ENCODE results near the gene GMCL1.
A peak's percentile ranks its signal among the peaks of the same experiment; 100 is the strongest.
"Not testable (repeated sequence)": the region's sequence is repeated elsewhere in the genome, so short reads cannot be mapped to it uniquely, and the experiment has no call there.

The GMCL1 gene, protein sequence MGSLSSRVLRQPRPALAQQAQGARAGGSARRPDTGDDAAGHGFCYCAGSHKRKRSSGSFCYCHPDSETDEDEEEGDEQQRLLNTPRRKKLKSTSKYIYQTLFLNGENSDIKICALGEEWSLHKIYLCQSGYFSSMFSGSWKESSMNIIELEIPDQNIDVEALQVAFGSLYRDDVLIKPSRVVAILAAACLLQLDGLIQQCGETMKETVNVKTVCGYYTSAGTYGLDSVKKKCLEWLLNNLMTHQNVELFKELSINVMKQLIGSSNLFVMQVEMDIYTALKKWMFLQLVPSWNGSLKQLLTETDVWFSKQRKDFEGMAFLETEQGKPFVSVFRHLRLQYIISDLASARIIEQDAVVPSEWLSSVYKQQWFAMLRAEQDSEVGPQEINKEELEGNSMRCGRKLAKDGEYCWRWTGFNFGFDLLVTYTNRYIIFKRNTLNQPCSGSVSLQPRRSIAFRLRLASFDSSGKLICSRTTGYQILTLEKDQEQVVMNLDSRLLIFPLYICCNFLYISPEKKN

DNA sequence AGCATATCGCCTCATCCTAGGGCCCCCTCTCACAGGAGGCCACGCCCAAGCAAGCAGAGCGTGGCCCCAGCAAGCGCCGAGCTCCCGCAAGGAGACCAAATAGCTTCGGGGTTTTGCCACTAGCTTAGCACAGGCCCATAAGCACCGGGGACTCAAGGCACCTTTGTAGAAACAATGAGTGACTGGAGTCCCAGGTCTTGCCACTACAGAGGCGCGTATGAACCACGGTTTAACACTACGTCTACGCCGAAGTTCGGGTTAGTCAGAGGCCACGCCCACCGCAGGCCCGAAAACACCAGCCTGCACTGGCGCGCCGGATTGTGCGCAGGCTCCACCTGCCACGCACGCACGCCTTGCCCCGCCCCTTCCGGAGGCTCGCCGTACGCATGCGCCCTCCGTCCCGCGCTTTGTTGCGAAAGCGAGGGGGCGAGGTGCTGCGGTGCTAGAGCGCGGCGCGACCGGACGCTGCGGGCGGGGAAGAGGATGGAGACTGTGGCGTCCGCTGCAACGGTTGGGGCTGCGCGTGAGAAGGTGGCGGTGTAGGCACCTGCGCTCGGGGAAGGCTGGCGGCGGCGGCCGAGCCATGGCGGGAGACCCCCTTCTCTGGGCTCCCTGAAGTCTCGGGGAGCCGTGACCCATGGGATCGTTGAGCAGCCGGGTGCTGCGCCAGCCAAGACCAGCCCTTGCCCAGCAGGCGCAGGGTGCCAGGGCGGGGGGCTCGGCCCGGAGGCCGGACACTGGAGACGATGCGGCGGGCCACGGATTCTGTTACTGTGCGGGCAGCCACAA, at the start of gene GMCL1:
GMCL1 (plus strand) TSS at position 405 of the 789 bp plus-strand sequence; CDS start at position 638, 233 bp downstream.
- peak; percentile 98 for DNase-seq

DNA sequence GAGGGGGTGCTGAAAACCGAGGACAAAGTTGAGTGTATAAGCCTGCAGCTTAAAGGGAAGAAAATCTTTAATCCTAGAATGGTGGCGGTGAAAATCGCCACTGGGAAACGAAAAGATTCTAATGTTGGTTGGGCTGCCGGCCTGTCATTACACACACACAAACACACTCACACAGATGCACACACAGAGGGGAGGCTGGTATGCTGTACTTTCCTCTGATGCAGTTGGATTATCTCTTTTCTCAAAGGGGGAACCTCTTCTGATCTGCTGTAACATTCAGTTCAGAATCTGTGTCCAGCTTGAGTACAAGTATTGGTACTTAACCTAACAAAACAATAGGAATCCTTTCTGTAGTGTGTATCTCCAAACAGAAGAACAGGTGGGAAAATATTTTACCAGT, 48.5 kb upstream of the GMCL1 start:
- DNase-seq, result no peak

DNA sequence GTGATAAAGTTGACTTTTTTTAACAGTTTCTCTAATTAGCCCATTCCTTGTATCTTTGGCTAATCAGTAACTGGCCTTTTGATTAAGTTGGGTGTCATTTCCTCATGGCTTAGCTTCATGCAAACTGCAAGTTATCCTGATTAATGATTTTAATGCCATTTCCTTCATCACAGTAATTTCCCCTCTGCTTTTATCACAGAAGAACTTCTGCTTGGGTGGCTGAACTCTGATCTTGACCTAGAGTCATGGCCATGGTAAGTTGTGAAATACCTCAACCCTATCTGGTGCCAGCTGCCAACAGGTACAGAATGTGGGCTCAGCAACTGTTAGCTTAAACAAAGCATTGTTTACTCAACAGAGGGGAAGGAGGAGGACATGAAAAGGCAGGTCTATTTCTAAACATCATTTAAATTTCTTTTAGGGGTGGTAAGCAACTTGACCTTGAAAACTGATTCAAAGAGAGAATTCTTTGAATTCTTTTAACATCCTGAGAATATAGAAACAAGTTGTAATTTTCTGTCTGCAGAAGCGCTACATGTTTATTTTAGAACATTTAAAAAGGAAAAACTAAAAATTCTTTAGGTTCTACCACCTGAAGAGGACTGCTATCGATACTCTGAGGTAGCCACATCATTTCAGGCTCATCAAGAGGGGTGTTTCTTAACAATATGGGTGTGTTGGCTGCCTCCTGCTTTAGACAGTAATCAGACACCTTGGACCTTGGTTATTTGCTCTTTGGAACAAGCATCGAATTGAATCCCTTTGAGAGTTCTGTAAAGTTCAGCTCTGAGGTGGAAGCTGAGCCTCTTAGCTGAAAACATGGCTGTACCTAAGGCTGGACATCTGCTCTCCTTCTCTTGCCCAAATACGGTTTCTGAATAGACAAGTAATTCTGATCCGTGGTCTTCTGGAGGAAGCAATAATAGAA, 47.9 kb upstream of the GMCL1 start:
- DNase-seq, result no peak

DNA sequence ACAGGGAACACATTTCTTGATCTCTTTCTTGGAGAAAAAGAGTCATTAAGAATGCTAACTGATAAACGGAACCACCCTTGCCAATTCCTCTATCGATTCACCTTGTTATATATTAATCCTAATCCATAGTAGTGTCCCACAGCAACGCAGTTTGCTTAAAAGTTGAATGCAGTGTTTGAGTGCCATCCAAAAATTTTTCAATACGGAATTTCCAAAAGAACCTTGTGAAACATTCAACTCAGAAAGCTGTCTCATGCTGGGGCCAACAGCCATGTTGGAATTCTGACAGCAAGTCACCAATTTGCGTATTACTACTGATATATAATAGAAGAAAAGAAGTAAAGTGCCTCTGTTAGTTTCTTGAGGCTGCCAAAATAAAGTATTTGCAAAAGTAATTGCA, 45.2 kb upstream of the GMCL1 start:
- no peak for DNase-seq

DNA sequence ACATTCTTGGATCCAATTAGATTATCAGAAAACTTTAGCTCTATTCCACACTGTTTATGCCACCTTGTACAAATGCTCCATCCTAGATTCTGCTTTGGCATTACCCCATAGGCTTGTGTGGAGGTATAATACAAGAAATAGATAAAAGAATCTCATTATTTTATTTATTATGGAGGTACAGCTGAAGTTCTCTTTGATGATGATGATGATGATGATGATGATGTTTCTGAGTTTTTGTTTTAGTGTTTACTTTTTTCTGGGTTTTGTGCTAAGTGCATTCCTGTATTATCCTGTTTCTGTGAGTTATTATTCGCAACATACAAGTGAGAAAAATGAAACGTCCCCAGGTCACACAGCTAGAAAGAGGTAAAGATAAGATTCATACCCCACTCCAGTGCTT, 44.1 kb upstream of the GMCL1 start:
- DNase-seq, result no peak

DNA sequence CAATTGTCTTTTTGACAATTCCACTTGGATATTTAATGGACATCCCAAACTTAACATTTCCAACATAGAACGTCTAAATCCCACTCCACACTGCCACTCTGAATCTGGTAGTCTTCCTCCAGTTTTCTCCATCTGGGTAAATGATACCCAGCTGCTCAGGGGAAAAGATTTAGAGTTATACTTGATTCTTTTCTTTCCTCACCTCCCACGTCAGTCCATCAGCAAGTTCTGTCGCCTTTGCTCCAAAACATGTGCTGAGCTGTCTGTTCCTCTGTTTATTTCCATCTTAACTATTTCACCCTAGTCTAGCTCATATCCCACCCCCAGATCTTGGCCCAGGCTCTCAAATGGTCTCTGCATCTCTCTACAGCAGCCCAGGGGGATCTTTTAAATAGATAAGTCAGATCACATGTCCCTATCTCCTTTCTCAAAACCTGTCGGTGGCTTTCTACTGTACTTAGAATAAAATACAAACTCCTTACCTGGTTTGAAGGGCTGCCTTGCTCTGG, 43.4 kb upstream of the GMCL1 start:
- no peak for DNase-seq

DNA sequence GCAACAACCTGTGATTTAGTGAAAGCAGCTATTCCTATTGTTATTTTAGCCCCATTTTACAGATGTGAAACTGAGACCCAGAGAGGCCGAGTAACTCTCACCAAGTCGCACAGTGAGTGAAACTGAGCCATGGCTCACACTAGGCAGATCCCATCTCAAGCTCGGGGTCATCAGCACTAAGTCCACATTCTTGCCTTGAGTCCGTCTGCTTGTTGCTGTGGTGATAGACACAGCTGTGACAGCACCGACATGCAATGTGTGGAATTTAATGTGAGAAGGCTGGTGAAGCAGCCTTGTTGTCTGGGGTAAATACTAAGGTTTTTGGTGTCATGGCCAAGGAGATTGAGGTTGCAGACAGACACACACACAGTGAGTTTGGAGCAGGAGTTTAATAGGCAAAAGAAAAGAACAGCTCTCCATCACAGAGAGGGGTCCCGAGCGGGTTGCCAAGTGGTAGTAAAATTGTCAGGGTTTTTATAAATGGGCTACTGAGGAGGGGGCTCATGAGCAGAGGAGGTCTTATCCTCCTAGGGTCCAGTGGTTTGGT, 40.2 kb upstream of the GMCL1 start:
- DNase-seq, result no peak

DNA sequence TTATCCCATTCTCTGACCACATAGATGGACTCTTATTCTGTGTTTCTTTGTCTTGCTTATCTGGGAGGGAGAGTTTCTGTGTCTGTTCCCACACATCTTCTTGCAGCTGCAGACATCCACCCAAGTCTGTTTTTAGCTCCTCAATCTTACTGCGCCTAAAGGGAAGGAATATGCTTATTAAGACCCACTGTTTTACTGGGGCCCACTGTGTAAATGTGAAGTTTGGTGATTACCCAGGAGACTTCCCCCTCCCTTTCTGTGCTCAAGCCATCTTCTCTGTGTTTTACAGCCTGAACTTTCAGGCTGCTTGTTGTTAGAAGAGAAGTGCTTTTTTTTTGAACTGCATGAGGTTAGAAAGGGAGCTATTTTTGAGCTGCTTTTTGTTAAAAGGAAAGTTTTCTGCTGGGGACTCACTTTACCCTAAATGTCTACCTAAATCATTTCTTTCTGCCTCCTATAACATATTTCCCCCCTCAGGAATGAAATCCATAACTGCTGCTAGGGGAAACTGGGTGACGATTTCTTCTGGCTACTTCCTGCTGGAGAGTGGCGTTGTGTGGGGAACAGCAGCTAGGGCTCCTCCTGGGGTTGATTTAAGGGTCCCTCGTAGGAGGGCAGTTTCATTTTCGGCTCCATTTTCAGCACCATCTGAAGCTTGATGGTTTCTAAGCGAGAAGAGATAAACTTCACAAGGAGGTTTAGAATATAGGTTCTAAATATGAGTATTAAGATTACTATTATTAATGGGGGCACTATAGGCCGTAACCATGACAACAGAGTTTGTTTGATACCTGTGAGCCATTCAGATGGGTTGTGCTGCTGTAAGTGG, 39.5 kb upstream of the GMCL1 start:
- DNase-seq, result no peak

DNA sequence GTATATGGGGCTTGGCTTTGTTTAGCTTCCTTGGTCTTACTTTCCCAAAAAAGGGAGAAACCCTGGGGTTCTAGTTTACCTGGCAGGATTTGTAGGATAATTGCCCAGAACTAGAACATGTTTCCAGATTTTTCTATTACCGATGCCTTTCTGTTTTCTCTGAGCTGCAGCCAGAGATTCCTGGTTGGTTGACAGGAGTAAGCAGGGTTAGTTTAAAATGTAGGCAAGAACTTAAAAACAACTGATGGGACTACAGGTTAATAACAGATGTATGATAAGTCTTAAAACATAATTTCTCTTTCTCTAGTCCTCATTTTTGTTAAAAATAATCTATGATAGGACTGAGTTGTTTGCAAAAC, 38.9 kb upstream of the GMCL1 start:
- no peak for DNase-seq

DNA sequence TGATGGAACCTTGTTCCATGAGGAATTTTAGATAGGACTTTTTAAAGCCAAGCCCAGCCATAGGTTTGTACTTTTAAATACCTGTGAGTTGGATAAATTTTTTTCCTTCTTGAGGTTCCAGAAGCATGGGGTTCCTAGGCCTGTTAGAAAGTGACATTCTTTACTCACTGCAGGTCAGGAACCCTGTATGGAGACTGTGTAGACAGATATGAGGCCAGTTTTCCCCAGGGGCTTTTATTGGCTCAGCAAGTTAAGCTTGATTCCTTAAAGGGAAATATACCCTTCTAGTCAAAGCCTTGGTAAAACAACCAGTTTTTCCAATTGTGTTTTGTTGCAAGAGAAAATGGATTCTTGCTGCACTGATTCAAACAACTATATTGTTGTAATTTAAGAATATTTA, 38.4 kb upstream of the GMCL1 start:
- no peak for DNase-seq

DNA sequence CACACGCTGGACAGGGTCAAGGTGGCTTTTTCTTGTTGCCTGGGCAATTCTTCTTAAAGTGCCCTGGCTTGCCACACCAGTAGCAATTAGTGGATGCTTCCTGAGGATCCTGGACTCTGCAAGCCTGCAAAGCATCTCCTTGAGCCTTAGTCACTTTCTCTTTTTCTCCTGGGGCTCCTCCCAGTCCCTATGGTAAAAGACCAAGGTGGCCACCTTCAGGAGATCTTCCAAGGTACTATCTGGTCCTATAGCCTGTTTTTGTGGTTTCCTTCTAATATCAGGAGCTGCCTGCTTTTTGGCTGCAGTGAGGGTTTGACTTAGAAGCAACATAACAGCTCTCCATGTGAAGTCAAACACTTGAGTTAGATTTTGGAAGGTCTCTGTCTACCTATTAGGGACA, 33.3 kb upstream of the GMCL1 start:
- no peak for DNase-seq

DNA sequence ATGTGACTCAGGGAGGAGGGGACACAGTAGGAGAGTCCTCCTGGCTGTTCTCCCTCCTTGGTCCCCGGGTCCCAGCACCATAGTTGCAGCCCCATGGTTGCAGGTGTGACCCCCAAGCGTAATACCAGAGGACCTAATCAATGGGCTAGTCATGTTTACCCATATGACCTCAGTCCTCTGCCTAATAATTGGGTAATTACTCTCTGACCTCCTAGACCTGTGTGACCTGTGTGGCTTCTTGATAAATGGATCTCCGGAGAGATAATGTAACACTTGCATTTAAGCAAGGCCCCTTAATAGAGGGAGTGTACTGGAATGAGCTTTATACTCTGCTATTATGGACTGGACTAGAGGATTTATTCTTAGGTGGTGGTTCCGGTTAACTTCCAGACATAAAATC, 32.2 kb upstream of the GMCL1 start:
- DNase-seq, result no peak

DNA sequence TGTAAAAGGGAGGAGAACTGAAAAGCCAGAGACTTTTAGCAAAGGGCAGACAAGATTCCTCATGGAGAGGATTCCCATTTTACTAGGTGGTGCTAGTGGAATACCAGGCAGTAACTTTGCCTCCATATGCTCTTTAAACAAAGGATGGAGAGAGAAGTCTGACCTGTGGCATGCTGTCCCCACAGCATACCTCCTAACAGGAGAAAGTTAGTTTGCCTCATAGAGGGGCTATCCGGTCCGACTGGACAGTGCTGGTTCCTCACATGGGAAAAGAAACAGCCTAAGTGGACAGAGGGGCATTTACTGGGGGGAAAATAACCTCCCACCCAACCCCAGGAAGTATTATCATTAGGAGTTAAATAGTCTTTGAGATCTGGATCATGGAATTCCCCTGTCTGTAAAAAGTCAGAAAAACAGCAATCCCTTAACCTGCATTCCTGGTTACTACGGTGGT, 31.6 kb upstream of the GMCL1 start:
- DNase-seq, result no peak

DNA sequence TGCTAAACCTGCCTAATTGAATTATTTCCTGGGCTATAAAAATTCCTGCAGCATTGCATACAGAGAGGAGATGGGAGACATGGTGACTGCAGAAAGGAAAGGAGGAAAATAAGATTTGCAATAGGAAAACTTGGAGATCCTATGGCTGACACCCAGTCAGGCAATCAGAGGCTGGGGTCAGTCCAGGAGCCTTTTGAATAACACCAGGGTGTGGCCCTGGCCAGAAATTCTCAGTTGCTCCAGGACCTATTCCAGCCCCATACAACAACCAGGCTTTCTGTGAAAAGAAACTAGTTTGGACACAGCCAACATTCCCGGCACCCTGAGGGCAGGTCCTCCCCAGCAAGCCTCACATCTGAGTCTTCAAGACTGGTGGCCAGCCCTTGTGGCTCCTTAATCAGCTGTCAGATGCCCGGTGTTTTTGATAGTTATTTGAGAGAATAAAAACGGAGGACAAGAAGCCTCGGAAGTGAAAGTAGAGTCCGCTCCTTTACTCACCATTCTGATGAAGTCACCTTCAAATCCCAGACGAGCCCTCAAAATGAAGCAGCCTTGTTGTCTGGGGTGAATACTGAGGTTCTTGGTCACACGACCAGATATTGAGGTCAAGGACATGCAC, 31.1 kb upstream of the GMCL1 start:
- DNase-seq, result no peak

DNA sequence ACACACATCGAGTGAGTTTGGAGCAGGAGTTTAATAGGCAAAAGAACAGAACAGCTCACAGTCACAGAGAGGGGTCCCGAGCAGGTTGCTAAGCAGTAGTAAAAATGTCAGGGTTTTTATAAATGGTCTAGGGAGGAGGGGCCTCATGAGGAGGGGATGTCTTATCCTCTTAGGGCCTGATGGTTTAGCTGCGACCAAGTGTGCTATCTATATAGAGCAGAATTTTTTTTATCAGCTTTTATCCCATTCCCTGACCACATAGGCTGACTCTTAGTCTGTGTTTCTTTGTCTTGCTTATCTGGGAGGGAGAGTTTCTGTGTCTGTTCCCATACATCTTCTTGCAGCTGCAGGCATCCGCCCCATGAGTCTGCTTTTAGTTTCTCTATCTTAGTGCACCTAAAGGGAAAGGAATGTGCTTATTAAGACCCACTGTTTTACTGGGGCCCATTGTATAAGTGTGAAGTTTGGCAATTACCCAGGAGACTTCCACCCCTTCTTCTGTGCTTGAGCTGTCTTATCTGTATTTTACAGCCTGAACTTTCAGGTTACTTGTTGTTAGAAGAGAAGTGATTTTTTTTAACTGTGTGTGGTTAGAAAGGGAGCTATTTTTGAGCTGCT, 30.4 kb upstream of the GMCL1 start:
- no peak for DNase-seq

DNA sequence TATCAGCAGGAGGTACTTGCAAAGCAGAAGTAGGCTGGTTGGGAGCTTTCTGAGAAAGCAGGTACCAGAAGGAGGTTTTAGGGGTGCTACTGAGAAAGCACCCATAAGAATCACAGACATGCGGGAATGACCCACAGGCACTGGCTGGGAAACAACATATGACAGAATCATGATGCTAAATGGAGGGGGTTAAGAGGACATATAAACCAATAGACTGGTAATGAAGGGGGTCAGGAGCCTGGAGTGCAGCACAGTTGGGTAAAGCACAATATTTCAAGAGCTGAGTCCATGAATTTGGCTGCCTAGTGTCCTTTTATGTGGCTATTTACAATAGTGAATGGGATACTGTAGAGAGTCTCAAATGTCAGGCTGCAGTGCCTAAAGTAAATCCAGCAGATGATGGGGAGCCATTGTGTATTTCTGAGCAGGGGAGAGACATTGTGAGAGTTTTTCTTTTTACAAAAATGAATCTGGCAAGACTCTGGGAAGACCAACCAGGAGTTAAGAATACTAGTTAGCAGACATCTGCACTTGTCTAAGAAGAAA, 27.6 kb upstream of the GMCL1 start:
- no peak for DNase-seq

DNA sequence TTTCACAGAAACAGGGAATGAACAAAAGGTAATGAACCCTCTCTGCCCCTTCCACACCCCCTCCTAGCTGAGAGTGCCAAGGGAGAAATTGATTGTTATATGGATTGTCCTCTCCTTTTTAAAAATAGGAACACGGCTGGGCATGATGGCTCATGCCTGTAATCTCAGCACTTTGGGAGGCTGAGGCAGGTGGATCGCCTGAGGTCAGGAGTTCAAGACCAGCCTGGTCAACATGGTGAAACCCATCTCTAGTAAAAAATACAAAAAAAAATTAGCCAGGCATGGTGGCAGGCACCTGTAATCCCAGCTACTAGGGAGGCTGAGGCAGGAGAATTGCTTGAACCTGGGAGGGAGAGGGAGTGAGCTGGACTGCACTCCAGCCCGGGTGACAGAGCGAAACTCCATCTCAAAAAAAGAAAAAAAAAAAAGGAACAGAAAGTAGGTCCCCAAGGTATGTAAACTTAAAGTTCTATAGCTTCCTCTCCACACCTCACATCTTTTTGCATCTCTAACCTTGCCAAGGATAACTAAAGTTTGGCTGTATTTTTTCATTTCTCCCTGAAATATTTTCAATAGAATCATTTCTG, 26.6 kb upstream of the GMCL1 start:
- DNase-seq, result not testable (repeated sequence)

DNA sequence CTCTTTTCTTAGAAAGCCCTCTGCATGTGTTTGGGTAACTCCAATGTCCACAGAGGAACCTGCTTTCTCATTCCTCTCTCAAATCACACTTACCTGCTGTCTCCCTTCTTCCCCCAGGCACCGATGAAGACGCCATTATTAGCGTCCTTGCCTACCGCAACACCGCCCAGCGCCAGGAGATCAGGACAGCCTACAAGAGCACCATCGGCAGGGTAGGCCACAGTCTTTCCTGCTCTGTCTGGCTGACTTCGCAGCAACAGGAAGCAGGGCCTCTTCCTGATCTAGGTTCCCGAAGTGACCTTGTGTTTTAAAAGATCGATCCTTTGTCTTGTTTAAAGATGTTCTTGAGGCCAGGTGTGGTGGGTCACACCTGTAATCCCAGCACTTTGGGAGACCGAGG, 25.0 kb upstream of the GMCL1 start:
- no peak for DNase-seq

DNA sequence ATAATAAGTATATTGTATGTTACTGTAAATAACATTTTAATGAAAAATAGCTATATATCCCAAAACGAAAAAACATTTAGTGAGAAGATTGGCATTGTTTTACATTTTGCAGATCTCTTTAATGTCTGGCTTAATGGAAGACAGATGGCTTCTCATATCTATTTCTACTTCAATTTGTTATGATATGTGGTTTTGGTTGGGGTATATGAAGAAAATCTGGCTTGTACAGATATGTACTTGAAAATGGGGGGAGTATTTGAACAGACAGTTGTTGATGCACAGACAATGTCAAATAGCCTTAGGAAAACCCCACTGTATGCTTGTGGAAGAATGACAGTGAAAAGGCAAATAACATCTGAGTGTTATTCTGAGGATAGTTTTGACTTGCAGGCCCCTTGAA, 23.6 kb upstream of the GMCL1 start:
- no peak for DNase-seq

Measured in activated CD4-positive, alpha-beta T cell treated with anti-CD3 and anti-CD28 coated beads for 4 hours (primary cell).